ENCODE measurements around the gene MOV10L1.

- TF ChIP-seq CTCF (conservative IDR thresholded peaks at IDR 0.05; ENCODE audit: low read length) (no peak), EZH2phosphoT487 (IDR thresholded peaks at IDR 0.05; ENCODE audit: borderline replicate concordance, low read depth, low read length) (no peak)
Measured at GRCh38 chr22:50207383-50208140, 117.8 kb downstream of the MOV10L1 start.
